Activated CD8-positive, alpha-beta memory T cell treated with anti-CD3 and anti-CD28 coated beads for 36 hours (primary cell): ENCODE data around the gene ASB1. TPM values are rescaled to one million over a fixed set of nuclear protein-coding genes. Genes with fewer than 3 reads are reported as not detected.

ENCODE experiments used
- CTCF ChIA-PET: fragments of 350-600 bp; sonication (Branson Sonifier 250); formaldehyde crosslinking; loops from one replicate; lab custom pipeline; 2021; ENCODE audit warnings: antibody characterized with exemption; lab: Charles Lee
- POLR2A ChIA-PET: fragments of 350-600 bp; sonication (Branson Sonifier 250); formaldehyde crosslinking; loops from one replicate; lab custom pipeline; 2021; ENCODE audit warnings: antibody characterized with exemption; lab: Charles Lee
- total RNA-seq, 2 experiments: library from RNA; stranded (reverse); gene quantifications; one replicate each; pipeline ENCODE4 v1.2.3, GENCODE V29; 2021

Gene ASB1
- total RNA-seq, 2 experiments from 2014 or later: 41.8 to 46.5 TPM

DNA sequence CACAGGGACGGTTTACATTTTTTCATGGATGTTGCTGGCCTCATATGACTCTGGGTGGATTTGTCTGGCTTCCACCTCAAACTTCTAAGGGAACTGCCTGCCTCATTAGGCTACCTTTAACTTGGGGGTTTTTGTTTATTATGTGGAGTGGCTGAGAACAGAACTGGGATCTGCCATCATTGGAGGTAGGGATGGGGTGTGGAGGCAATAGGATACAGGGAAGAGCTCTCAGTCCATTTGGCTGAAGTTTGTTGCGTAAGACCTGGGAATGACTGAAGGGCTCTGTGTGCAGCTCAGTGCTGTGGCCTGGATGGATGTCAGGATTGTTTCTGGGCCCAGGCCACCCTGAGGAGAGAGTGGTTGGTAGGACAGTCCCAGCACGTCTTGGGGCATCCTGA, 31.2 kb downstream of the ASB1 start:
- CTCF ChIA-PET: no interaction called here
- POLR2A ChIA-PET: no interaction called here

DNA sequence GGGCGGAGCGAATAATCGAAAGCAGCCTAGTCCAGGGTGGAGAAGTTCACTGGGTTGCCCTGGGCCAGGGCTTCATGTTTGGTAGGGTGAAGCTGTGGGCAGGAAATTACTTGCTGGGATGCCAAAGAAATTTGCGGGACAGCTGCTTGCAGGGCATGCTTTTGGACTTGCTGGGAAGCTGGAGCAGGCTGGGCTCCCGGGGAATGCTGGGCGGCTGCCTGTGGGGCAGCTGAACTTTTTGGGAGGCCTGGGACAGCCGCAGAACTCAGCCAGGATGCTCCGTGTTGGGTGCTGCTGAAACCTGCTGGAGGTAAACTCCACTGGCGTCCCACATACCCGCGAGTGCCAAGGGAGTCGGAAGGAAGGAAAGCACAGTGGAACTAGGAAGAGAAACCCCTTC, 31.9 kb downstream of the ASB1 start:
- CTCF ChIA-PET: no interaction called here
- POLR2A ChIA-PET: no interaction called here

DNA sequence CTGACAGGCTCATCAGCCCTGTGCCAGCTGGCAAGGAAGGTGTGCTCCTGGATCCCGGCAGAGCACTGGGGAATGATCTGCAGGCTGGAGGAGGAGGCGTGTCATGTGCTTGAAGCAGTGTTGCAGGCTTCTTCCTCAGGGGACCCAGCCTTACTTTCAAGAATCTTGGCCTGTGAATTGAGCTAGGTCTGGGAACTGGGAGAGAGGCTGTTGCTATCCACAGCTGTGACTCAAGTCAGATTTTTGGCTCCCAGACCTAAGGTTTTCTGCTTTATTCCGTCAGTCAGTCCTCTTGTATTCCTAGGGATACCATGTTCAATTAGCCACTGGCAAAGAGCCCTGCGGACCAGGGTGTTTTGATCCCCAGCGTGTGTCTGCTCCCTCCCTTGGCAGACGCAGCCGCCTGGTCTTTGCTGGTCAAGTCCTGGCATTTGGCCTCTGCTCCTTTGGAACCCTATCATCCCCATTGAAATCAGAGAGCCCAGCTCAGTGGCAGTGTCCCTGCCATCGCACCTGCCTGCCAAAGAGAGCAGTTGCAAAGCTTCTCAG, 32.4 kb downstream of the ASB1 start:
- ChIA-PET POLR2A (no interaction called here), CTCF (no interaction called here)

DNA sequence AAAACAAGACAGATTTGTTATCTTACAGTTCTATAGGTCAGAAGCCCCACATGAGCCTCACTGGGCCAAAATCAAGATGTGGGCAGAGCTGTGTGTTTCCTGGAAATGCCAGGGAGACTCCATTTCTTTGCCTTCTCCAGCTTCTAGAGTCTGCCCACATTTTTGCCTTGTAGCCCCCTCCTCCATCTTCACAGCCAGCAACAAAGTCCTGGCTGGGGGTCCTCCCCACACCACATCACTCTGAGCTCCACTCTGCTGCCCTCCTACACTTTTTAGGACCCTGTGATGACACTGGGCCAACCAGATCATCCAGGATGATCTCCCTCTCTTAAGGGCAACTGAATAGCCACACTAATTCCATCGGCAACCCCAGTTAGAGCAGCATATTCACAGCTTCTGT, 34.3 kb downstream of the ASB1 start:
- POLR2A ChIA-PET: no interaction called here
- CTCF ChIA-PET: interaction anchor here (0.7 kb wide), 1 partner anchor 1821 kb away, joined by 6 read pairs; no protein-coding TSS in a partner anchor

DNA sequence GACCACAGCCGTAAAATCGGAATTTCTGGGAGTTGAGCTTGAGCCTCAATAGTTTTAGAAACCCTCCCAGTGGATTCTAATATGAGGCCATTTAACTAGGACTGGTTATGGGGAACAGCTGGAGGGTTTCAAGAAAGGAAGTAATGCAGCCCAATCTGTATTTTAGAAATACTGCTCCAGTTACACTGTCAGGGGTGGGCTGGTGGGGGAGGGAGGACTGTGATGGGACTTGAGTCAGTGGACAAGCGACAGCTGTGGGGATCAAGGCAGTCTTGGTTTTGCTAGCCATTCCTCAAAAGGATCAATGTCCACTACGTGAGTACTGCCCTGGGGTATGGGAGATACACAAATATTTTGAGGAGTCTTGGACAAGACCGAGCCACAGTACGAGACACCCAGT, 34.8 kb downstream of the ASB1 start:
- ChIA-PET POLR2A (interaction anchor here (0.6 kb wide), 1 partner anchor 174 kb away, joined by 10 read pairs; no protein-coding TSS in a partner anchor), CTCF (interaction anchor here (0.7 kb wide), 1 partner anchor 1821 kb away, joined by 6 read pairs; no protein-coding TSS in a partner anchor)

DNA sequence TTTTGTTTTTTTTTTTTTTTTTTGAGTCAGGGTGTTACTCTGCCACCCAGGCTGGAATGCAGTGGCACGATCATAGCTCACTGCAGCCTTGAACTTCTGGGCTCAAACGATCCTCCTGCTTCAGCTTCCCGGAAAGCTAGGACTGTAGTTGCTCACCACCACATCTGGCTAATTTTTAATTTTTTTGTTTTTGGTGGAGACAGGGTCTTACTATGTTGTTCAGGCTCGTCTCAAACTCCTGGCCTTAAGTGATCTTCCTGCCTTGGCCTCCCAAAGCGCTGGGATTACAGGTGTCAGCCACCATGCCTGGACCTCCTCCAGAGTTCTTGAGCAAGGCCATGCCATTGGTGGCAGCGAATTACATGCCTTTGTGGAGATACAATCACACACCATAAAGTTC, 35.2 kb downstream of the ASB1 start:
- CTCF ChIA-PET: interaction anchor here (0.7 kb wide), 1 partner anchor 1821 kb away, joined by 6 read pairs; no protein-coding TSS in a partner anchor
- POLR2A ChIA-PET: interaction anchor here (0.6 kb wide), 1 partner anchor 175 kb away, joined by 10 read pairs; no protein-coding TSS in a partner anchor

DNA sequence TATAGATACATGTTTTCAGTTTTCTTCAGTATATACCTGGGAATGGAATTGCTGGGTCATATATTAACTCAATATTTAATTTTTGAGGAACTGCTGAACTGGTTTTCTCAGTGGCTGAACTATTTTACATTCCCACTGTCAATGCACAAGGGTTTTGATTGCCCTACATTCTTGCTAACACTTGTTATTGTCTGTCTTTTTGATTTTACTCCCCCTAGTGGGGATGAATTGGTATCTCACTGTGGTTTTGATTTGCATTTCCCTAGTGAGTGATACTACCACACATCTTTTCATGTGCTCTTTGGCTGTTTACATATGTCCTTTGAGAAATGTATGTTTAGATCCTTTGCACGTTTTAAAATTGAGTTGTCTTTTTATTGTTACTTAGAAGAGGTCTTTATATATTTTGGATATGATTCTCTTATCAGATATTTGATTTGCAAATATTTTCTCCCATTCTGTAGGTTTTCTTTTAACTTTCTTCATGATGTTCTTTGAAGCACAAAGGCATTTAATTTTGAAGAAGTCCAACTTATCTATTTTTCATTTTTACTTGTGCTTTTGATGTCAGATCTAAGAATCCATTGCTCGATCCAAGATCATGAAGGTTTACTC, 36.2 kb downstream of the ASB1 start:
- CTCF ChIA-PET: interaction anchor here (0.7 kb wide), 2 partner anchors 232 to 765 kb away, joined by 3 to 4 read pairs; no protein-coding TSS in a partner anchor
- POLR2A ChIA-PET: no interaction called here

DNA sequence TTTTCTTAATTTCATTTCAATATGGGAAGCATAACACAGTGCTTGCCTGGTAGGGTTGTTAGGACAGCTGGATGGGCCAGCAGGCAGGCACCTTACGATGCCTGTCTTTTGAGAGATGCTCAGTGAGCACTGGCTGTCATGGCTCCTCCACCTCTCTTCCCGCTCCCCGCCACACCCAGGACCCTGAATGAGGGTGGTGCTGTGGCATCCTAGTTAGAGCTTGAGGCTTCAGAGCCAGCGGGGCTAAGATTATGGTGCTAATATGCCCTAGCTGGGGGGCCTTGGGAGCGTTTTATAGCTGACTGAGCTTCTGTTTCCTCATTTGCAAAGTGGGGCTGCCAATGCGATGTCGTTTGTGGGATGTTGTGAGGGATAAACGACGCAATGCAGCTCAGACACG, 37.7 kb downstream of the ASB1 start:
- ChIA-PET CTCF (interaction anchor here (0.6 to 1.2 kb wide), 3 partner anchors 41 to 506 kb away, joined by 3 to 4 read pairs (median 3); no protein-coding TSS in a partner anchor), POLR2A (no interaction called here)

DNA sequence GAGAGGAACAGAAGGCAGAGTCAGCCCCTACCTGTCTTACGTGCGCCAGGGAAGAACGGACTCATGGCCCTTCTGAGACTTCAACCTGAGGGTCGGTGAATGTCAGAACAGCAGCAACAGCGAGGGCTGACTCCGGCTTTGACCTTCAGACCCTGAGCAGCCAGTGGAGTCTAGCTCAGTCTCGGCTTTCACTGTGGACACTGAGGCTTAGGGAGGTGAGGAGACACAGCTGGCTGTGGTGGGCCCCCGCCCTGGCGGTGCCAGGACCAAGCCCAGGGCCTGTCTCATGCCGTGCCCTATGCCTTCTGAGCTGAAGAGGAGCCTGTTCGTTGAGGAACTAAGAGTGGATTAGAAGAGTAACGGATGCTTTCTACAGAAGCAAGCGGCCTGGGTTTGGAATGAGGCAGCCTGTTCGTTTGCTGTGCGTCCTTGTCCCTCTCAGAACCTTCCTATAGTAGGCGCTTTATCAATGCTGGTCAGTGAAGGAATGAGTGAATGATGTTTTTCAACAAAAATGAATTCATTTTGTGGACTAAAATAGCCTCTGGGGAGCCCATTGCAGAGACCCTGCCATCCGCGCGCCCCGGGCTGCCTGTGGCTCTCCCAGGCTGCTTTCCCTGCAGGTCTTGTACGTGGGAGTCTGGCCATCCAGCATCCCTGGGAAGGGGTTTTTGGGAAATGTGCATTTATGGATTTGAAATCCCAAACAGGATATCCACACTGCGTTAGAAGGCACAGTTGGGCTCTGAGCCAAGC, 38.9 kb downstream of the ASB1 start:
- POLR2A ChIA-PET: no interaction called here

DNA sequence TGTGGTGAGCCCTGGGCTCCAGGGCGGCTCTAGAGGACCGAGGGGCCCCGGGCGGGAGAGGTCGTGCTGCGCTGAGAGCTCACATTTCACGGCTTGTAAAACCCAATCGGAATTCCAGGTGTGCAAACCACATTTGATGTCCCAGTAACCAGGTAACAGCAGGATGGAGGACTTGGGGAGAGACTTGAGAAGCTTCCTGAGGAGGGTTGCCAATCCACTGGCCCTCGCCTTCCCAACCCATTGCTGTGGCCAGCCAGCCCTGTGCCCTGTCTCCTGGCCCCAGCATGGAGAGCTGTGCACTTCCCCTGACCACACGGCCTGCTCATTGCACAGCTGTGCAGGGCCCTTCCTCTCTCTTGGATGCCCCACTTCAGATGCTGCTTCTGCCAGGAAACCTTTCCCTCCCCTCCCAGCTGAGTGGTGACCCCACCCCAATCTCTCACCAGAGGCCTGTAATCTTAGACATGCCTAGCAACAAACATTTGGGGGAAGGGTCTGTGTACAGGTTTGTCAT, 39.6 kb downstream of the ASB1 start:
- ChIA-PET CTCF (interaction anchor here (1.2 kb wide), 1 partner anchor 96 kb away, joined by 4 read pairs; no protein-coding TSS in a partner anchor), POLR2A (no interaction called here)

More for the DNA sequence above, 38.9 kb downstream of the ASB1 start:
- CTCF ChIA-PET: no interaction called here

DNA sequence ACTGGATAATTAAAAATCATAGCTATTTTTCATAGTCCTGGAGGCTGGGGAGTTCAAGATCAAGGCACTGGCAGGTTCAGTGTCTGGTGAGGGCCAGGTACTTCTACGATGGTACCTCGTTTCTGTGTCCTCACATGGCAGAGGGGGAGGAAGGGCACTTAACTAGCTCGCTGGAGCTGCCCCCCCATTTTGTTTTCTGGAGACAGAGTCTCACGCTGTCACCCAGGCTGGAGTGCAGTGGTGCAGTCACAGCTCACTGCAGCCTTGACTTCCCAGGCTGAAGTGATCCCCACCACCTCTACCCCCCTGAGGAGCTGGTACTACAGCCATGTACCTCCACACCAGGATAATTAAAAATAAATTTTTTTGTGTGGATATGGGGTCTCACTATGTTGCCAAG, 40.3 kb downstream of the ASB1 start:
- ChIA-PET CTCF (interaction anchor here (1.2 kb wide), 1 partner anchor 97 kb away, joined by 4 read pairs; no protein-coding TSS in a partner anchor), POLR2A (no interaction called here)

DNA sequence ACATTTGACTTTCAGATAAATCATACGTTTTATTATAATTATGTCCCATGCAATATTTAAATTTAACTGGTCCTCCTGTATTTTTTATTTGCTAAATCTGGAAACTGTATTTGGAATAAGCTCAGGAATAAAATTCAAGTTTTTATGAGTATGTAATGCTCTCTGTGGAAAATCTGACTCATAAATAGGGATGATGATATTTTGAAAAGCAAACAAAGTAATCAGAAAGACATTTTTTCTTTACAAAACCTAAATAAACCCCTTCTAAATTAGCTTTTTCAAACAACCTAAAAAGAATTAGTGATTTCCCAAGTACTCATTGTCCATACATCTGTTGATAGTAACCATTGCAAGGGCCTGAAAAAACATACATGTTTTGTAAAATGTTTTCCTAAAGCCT, 41.1 kb downstream of the ASB1 start:
- CTCF ChIA-PET: no interaction called here
- POLR2A ChIA-PET: no interaction called here

DNA sequence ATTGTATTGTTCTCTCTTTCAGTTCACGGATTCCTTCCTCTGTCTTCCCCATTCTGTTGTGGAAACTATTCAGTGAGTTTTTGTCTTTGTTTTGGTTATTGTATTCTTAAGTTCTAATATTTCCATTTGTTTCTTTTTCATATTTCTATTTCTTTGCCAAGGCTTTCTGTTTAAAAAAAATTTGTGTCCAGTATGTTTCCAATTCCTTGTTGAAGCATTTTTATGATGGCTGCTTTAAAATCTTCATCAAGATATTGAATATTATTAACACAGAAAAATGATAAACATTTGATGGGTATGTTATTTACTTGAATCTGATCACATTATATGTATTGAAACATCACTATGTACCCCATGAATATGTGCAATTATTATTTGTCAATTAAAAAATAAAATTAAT, 42.4 kb downstream of the ASB1 start:
- POLR2A ChIA-PET: no interaction called here
- CTCF ChIA-PET: interaction anchor here (0.6 kb wide), 1 partner anchor 359 kb away, joined by 3 read pairs; no protein-coding TSS in a partner anchor

DNA sequence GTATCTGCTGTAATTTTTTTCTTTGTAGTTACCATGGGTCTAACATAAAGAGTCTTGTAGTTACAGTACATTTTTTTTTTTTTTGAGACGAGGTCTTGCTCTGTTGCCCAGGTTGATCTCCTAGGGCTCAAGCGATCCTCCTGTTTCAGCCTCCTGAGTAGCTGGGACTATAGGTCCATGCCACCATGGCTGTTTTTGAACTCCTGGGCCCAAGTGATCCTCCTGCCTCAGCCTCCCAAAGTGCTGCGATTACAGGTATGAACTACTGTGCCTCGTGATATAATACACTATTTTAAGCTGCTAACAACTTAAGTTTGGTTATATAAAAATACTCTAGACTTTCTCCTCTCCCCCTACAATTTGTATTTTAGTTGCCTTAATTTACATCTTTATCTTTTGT, 46.3 kb downstream of the ASB1 start:
- ChIA-PET POLR2A (no interaction called here), CTCF (interaction anchor here (0.8 kb wide), 1 partner anchor 312 kb away, joined by 3 read pairs; no protein-coding TSS in a partner anchor)

DNA sequence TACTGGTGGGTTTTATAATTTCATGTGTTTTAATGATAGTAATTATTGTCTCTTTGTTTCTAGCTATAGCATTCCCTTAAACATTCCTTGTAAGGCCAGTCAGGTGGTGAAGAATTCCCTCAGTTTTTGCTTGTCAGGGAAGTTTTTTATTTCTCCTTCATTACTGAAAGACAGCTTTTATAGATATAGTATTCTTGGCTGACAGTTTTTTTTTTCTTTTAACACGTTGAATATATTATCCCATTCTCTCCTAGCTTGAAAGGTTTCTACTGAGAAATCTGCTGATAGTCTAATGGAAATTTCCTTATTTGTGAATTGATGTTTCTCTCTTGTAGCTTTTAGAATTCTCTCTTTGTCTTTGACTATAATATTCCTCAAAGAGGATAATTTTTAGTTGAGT, 46.8 kb downstream of the ASB1 start:
- ChIA-PET CTCF (interaction anchor here (0.8 kb wide), 1 partner anchor 311 kb away, joined by 3 read pairs; no protein-coding TSS in a partner anchor), POLR2A (no interaction called here)

DNA sequence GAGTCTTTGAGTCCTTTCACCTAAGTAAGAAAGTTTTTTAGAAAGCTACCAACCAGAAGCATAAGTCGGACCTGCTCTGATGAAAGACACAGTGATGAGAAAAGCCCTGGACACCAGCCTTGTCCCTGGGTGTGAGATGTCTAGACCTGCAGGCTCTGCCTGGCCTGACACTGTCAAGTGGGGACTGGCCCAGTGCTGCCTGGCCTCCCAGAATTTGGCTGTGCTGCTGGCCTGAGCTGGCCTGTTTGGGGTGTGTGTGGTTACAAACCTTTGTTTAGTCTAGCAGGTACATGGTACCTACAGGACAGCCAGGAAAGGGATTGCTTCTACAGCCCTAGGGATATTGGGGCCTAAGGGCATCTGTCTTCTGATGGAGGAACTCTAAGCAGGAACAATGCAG, 48.3 kb downstream of the ASB1 start:
- ChIA-PET POLR2A (no interaction called here), CTCF (no interaction called here)

DNA sequence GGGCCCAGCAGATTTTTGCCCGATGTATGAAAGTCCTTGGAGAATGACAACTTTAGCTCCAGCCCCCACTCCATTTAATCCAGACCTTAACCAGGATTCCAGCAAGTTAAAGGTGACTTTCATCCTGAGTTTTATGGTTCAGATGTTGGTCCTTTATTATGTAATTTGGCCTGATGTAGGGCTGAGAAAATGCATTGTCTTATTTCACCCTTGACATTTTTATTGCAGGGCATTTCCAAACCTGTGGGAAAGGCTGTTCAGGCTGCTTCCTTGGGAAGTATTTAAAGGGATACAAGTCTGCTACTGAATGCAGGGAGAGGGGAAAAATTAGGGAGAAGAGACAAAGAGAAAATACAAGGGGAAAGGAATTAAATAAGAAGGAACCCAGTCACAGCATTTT, 48.8 kb downstream of the ASB1 start:
- POLR2A ChIA-PET: no interaction called here
- CTCF ChIA-PET: no interaction called here

DNA sequence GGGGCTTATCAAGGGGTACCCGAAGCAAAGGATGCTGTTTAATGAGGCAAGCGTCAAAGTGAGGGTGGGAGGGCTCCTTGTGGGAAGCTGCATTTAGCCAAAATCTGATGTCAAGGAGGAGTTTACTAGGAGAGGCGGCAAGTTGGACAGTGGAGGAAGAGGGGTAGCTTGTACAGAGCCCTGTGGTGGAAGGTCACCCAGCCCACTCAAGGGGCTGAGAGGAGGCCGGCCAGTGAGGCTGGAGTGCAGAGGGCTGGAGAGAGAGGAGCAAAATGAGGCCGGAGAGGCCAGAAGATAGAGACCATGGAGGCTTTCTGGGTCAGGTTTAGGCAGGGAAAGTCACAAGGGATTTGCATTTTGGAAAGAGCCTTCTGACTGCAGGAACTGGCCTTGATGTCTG, 49.5 kb downstream of the ASB1 start:
- CTCF ChIA-PET: interaction anchor here (0.7 kb wide), 1 partner anchor 332 kb away, joined by 3 read pairs; no protein-coding TSS in a partner anchor
- POLR2A ChIA-PET: no interaction called here

DNA sequence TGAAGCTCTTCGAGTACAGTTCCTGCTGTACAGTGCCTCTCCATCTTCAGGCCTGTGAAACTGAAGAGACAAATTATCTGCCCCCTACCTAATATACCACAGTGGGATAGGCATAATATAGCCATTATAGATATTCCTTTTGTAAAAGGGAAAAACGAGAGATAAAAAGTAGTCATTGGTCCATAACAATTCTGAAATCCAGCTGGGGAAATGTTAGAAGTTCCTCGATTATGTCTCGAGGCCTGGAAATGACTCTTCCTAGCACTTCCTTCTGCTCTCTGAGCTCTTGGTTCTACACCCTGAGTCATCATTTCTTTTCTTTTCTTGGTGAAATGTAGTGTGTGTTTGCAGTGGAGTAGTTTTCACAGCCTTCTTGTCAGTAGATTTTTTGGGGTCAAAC, 51.5 kb downstream of the ASB1 start:
- ChIA-PET CTCF (interaction anchor here (0.9 kb wide), 1 partner anchor 108 kb away, joined by 3 read pairs; no protein-coding TSS in a partner anchor), POLR2A (no interaction called here)

DNA sequence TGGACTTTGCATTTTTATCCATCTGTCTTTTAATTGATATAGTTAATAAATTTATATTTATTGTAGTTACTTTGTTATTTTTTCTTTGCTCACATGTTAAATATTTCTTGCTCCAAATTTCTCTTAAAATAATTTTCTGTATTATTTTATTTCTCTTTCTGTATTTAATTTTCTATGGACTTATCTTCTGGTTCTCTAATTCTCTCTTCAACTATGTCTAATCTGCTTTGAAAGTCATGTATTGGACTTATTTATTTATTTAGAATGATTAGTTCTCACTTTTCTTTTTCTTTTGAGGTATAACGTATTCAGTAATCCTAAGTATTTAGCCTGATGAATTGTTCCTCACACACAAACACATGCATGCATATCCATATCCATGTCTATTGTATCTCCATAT, 53.1 kb downstream of the ASB1 start:
- CTCF ChIA-PET: no interaction called here
- POLR2A ChIA-PET: no interaction called here
